HEK293T (cell line): ENCODE data around the gene MACROD1.
A peak's percentile ranks its signal among the peaks of the same experiment; 100 is the strongest.

Experiments
- CTCF ChIA-PET: fragments of 350-600 bp; formaldehyde crosslinking; extraction: SDS; loops from one replicate; lab custom pipeline; 2021; ENCODE audit warnings: antibody characterized with exemption, inconsistent platforms; lab: Yijun Ruan, JAX
- POLR2A ChIA-PET: fragments of 350-600 bp; formaldehyde crosslinking; extraction: SDS; loops from one replicate; lab custom pipeline; 2020; ENCODE audit warnings: antibody characterized with exemption, inconsistent platforms; lab: Yijun Ruan, JAX
- DNase-seq: peaks from one replicate; pipeline ENCODE4 v3.0.0; 2012; ENCODE audit warnings: mixed read lengths; ENCODE audit errors: extremely low spot score
- ARNT ChIP-seq: fragments of 450-650 bp; IDR thresholded peaks from 2 replicates; pipeline ENCODE4 v1.6.1; 2017; ENCODE audit warnings: mild to moderate bottlenecking
- BHLHE40 ChIP-seq: fragments of 450-650 bp; IDR thresholded peaks from 2 replicates; pipeline ENCODE4 v1.6.1; 2016; ENCODE audit warnings: mild to moderate bottlenecking, moderate library complexity, borderline replicate concordance
- CTBP1 ChIP-seq: fragments of 450-650 bp; IDR thresholded peaks from 2 replicates; pipeline ENCODE4 v1.6.1; 2016; ENCODE audit warnings: borderline replicate concordance
- ELF4 ChIP-seq: fragments of 450-650 bp; IDR thresholded peaks from 2 replicates; pipeline ENCODE4 v1.6.1; 2017; ENCODE audit warnings: antibody characterized with exemption
- FOXA1 ChIP-seq: fragments of 450-650 bp; IDR thresholded peaks from 2 replicates; pipeline ENCODE4 v1.6.1; 2016; ENCODE audit warnings: mild to moderate bottlenecking
- FOXK2 ChIP-seq: fragments of 450-650 bp; IDR thresholded peaks from 2 replicates; pipeline ENCODE4 v1.6.1; 2016; ENCODE audit warnings: mild to moderate bottlenecking
- FOXM1 ChIP-seq: fragments of 450-650 bp; IDR thresholded peaks from 2 replicates; pipeline ENCODE4 v1.6.1; 2017; ENCODE audit warnings: mild to moderate bottlenecking, borderline replicate concordance
- HDGF ChIP-seq: fragments of 450-650 bp; IDR thresholded peaks from 2 replicates; pipeline ENCODE4 v1.6.1; 2017; ENCODE audit warnings: antibody characterized with exemption, borderline replicate concordance
- L3MBTL2 ChIP-seq: fragments of 450-650 bp; conservative IDR thresholded peaks from 2 replicates; pipeline ENCODE4 v1.6.1; 2016; ENCODE audit warnings: mild to moderate bottlenecking
- LEF1 ChIP-seq: fragments of 450-650 bp; IDR thresholded peaks from 2 replicates; pipeline ENCODE4 v1.6.1; 2017; ENCODE audit warnings: mild to moderate bottlenecking, borderline replicate concordance
- NFRKB ChIP-seq: fragments of 450-650 bp; IDR thresholded peaks from 2 replicates; pipeline ENCODE4 v1.6.1; 2016; ENCODE audit warnings: mild to moderate bottlenecking, moderate library complexity
- PKNOX1 ChIP-seq: fragments of 450-650 bp; IDR thresholded peaks from 2 replicates; pipeline ENCODE4 v1.6.1; 2016
- SP1 ChIP-seq: fragments of 450-650 bp; IDR thresholded peaks from 2 replicates; pipeline ENCODE4 v1.6.1; 2017
- SUZ12 ChIP-seq: fragments of 450-650 bp; IDR thresholded peaks from 2 replicates; pipeline ENCODE4 v1.6.1; 2016; ENCODE audit warnings: mild to moderate bottlenecking
- TARDBP ChIP-seq: fragments of 450-650 bp; IDR thresholded peaks from 2 replicates; pipeline ENCODE4 v1.6.1; 2016
- ZNF384 ChIP-seq: fragments of 450-650 bp; IDR thresholded peaks from 2 replicates; pipeline ENCODE4 v1.6.1; 2016

Gene MACROD1

GRCh38 chr11:64007160-64007628, 158.7 kb downstream of the MACROD1 start:
- DNase-seq: peak; percentile 46
- ChIA-PET POLR2A (interaction anchor here (0.9 to 1.0 kb wide), 2 partner anchors 9 to 33 kb away, joined by 3 read pairs; partner anchors contain the start of gene COX8A), CTCF (interaction anchor here (0.8 to 1.0 kb wide), 2 partner anchors 9 to 145 kb away, joined by 3 read pairs; no protein-coding TSS in a partner anchor)
- TF ChIP-seq HDGF (no peak), L3MBTL2 (peak; percentile 35), FOXA1 (no peak)

GRCh38 chr11:64006398-64006797, 159.5 kb downstream of the MACROD1 start:
- POLR2A ChIA-PET: interaction anchor here (0.9 to 1.0 kb wide), 2 partner anchors 10 to 32 kb away, joined by 3 read pairs; partner anchors contain the start of gene COX8A

GRCh38 chr11:64005691-64006090, 160.2 kb downstream of the MACROD1 start:
- DNase-seq: no peak
- TF ChIP-seq ARNT (no peak), CTBP1 (no peak), LEF1 (no peak), ELF4 (no peak), FOXA1 (no peak)
- POLR2A ChIA-PET: no interaction called here
- CTCF ChIA-PET: no interaction called here

More at GRCh38 chr11:64006398-64006797, 159.5 kb downstream of the MACROD1 start:
- CTCF ChIA-PET: no interaction called here
- TF ChIP-seq LEF1 (no peak), SUZ12 (no peak), TARDBP (no peak), ZNF384 (no peak), FOXA1 (no peak), HDGF (no peak), PKNOX1 (no peak), SP1 (no peak), CTBP1 (no peak), ELF4 (no peak), L3MBTL2 (no peak), NFRKB (no peak)
- DNase-seq: no peak

GRCh38 chr11:64004590-64004984, 161.3 kb downstream of the MACROD1 start:
- ChIA-PET POLR2A (no interaction called here), CTCF (no interaction called here)
- no peak for DNase-seq
- TF ChIP-seq SP1: no peak
- no peak for TF ChIP-seq FOXM1
- no peak for TF ChIP-seq HDGF
- TF ChIP-seq SUZ12: no peak
- TF ChIP-seq CTBP1: no peak
- TF ChIP-seq ARNT: no peak
- no peak for TF ChIP-seq BHLHE40
- TF ChIP-seq L3MBTL2: no peak
- TF ChIP-seq LEF1: no peak
- no peak for TF ChIP-seq TARDBP
- TF ChIP-seq ZNF384: no peak
- no peak for TF ChIP-seq PKNOX1
- TF ChIP-seq NFRKB: no peak

GRCh38 chr11:64003807-64004589, 161.9 kb downstream of the MACROD1 start:
- CTCF ChIA-PET: no interaction called here
- POLR2A ChIA-PET: no interaction called here

More at GRCh38 chr11:64003807-64004589, 161.9 kb downstream of the MACROD1 start:
- no peak for DNase-seq
- TF ChIP-seq TARDBP (no peak), SP1 (no peak), CTBP1 (no peak), L3MBTL2 (no peak), LEF1 (no peak), PKNOX1 (no peak), FOXK2 (no peak), SUZ12 (no peak), BHLHE40 (no peak), ELF4 (no peak)
